SW 1271 (cell line): ENCODE measurements around the gene AIDA.
A peak's percentile ranks its signal among the peaks of the same experiment; 100 is the strongest.

Source experiments
- DNase-seq, 2 experiments: peaks; one replicate each; lab custom pipeline; 2025; lab: John Stamatoyannopoulos, UW

AIDA gene

DNA sequence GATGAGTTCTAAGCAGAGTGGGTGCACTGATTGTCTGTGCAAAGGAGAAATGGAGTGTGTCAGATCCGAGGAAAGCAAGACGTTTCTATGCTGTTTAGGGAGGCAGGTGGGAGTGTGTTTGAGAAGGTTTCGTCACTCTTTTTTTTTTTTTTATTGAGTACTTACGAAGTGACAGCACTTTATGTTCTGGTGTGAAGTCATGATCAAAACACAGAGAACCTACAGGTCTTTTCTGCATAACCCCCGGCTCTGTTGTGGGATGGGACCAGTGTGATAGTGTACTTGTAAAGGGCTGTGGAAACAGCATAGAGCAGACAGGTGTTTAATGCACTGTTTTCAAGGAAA is 67.7 kb downstream of the AIDA start:
- DNase-seq = no peak

DNA sequence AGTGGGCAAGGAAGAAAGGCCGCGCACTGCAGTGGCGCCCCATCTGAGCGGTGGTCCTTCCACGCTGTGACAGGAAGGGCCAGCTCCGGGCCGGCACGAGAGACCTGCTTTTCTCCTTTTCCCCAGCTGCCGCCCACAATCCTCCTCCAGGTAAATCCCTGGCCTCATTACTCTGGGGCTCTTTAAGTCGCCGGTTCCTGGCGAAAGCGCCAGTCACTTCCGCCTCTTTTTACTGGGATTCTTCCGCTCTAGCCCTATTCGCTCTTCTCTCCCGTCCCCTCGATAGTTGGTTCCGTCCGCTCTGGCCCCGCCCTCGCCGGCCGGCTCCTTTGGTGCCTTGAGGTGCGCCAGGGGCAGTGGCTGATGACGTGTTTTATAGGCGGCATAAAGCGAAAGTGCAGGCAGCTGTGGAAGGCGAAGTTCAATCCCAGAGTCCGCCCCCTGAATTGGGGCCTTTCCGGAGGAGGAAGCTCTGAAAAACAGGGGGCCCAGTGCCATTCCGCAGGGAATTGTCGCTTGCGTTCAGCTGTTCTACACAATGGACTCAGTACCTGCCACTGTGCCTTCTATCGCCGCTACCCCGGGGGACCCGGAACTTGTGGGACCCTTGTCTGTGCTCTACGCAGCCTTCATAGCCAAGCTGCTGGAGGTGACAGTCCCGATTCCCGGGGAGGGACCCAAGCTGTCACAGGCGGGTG is 68.2 kb downstream of the AIDA start:
- DNase-seq = peak; percentile 88 to 95

DNA sequence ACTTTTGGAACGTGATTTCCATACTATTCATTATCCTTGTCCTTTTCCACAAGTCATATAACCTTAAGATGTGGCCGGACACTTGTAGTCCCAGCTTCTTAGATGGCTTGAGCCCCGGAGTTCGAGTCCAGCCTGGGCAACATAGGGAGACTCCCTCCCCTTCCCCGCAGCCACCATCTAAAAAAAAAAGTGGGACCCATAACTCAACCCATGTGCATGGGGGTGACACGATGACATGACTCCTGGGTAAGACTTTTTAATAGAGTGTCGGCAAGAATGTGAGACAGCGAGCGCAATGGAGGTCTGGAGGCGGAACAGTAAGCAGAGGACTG is 68.7 kb downstream of the AIDA start:
- DNase-seq = peak in 1 of 2 experiments; percentile 49

DNA sequence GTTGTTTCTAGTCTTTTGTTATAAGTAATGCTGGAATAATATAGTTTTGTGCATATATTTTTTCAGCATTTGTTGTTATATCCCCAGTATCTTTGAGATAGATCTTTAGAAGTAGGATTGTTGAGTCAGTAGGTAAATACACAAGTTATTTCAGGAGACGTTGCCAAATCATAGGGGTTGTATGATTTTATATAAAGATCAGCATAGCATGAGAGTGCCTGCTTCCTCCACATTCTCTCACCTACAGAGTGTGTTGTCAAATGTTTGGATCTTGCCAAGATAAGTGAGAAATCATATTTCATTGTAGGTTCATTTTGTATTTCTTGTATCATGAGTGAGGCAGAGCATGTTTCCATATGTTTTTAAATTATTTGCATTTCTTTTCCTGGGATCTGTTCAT is 69.8 kb downstream of the AIDA start:
- no peak for DNase-seq

DNA sequence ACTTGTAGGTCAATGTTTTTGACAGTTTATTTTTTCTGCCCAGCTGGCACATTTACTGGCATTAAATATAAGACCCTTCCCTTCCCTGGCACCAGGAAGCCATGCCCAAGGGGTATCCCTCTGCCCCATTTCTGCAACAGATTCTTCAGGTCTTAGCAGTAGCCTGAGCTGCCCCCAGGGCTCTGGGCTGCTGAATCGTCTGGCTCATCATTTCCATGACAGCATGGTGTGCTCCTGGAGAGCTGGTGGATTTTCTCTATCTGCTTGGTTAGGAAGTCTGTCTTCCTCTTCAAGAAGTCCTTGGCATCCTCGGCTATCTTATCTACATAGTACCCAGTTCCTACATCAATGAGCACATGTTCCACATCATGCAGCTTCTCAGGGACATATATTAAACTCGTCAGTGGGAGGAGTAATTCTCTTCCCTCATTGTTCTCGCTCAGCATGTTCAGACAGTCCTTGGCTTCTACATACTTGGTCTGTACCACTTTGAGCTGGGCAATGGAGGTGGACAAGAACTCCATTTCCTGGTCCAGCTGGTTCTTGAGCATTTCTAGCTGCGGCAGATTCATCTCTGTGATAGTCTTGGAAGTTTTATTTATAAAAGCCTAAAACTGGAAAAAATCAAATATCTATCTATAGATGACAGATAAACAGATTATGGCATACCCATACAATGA is 70.9 kb downstream of the AIDA start:
- DNase-seq = no peak

DNA sequence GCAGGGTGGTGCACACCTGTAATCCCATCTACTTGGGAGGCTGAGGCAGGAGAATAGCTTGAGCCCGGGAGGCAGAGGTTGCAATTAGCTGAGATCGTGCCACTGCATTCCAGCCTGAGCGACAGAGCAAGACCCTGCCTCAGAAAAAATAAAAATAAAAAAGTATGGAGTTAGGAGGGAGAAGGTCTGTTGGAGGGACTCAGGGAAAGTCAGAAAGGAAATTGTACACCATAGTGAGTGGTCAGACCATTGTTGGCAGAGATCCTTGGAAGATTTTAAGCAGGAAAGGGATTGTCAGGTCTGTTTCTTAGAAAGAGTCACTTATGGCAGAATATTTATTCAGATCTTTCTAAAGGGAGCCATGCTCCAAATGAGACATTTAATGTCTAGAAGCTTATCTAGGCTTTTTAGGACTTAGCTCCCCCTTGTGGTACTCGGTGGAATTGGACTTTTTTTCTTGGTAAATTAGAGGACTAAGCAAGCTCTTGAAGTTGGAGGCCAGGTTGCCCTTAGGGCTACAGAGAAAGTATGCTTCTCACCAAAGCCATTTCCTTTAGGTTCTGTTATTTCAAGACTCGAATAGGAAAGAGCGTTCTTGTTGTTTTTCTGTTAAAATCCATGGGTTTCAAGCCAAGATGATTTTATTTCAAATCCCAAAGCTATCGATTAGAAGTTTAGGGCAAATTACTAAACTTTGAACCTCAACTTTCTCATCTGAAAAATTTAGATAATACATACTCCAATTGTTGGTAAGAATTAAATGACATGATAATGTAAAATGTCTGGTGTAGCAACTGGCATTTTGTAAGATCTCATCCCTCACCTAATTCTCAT is 77.9 kb downstream of the AIDA start:
- DNase-seq = peak; percentile 29 to 55

DNA sequence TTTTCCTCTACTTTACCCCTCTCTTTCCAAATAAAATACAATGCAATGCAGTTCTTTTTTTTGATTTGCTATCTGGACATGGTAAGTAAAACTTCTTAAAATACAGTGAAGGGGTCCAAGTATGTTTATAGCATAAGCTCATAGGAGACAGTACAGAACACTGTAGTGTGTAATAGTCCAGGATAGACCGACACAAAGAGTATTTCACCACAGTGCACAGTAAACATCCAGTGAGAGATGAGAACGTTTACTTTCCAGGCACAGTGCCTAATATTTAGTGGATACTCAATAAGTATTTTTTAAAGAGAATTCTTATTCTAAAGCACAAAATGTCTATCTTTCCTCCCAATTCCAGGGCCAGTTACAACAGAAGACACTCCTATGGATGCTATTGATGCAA is 79.5 kb downstream of the AIDA start:
- no peak for DNase-seq

DNA sequence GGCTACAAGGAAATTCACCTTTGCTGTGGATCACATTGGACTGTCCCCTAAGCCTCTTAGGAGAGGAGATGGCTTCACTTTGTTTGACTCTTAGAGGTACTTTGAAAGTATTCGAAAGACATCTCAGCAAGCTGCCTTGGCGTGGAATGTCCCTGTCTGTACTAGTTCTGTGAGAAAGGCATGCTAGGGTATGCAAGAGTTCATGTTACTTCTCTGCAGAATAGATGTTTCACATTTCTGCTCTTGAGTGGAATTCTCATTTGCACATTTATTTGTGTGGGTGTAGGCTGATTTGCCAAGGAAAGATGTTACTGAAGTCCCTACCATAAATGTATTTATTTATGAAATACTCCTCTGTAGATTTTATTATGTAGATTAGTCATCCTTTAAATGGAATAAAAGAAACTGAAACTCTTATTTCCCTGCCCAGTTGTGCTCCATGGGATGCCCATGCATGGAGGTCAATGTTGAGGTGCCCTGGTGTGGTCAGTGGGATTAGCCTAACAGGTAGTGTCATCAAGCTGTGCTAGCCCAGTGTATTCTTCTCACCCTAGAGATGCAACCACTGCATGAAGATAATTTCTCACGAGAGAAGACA is 80.6 kb downstream of the AIDA start:
- no peak for DNase-seq

DNA sequence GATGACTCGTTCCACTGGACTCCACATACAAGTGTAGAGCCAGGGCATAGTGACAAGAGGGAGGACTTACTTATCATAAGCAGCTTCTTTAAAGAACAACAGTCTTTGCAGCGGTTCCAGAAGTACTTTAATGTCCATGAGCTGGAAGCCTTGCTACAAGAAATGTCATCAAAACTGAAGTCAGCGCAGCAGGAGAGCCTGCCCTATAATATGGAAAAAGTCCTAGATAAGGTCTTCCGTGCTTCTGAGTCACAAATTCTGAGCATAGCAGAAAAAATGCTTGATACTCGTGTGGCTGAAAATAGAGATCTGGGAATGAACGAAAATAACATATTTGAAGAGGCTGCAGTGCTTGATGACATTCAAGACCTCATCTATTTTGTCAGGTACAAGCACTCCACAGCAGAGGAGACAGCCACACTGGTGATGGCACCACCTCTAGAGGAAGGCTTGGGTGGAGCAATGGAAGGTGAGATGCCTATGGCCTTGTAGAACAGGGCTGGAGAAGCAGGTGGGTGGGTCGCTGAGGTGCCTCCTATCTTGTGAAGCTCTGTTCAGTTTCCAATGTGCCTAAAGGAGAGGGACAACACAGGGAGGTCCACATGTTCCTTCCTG is 82.3 kb downstream of the AIDA start:
- no peak for DNase-seq

DNA sequence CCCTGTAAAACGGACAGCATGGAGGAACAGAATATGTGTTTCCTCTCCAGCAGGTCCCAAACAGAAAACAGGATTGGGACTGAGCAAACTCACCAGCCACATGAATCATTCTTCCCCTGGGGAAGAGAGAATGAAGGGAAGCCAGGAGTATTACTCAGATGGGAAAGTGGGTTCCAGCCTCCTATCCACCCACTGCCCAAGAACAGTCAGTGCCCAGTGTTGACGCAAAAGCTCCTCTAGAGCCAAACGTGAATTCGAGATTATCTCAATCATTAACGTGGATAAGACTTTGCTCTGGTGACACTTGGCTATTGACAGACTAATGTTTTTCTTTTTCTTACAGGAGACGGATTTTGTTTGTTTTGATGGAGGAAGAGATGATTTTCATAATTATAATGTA is 85.1 kb downstream of the AIDA start:
- no peak for DNase-seq

DNA sequence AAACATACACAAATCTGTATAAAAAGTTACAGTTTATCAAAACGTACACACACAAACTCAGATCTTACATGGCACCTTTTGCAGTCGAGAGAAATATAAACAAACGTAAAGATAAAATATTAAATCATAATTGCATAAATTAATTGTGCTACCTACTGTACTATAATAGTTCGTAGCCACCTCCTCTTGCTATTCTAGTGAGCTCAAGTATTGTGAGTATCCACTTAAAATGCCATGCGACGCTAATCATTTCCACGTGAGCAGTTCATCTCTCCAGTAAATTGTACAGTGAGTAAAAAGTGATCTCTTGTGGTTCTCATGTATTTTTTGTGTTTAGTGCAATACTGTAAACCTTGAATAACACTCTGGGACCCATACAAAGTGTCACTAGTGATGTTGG is 88.1 kb downstream of the AIDA start:
- no peak for DNase-seq

DNA sequence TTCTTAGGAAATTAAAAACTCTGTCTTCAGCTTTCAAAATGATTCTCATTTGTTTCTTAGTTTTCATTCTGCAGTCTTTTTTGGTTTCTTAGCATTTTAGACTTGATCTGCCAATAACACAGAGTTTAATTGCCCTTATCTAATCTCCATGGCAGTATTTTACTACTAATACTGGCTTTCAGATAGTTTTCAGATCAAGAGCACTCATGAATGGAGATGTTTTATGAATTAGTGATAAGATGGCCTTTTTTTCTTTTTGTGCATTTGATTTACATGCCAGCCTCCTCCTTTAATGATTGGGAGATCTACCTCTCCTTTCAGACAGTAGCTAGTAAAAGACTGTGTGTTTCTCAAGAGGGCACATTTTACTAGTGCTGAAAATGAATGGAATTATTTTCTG is 88.8 kb downstream of the AIDA start:
- no peak for DNase-seq

DNA sequence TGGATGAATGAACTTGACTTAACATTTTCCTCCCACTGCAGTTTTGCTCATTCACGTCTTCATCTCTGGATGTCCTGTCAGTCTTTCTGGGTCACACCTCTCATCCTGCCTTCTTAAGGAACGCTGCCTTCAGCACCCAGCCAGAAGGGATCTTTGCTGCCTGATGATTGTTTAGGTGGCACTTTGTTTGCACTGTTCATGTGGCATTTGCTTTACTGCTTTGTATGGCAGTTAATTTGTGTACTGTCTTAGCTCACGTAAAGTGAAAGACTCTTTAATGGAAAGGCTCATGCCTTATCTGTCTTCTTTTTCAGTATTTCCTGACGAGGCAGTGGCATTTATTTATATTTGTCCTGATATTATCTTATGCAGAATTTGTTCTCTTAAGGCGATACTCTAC is 89.5 kb downstream of the AIDA start:
- DNase-seq = no peak

DNA sequence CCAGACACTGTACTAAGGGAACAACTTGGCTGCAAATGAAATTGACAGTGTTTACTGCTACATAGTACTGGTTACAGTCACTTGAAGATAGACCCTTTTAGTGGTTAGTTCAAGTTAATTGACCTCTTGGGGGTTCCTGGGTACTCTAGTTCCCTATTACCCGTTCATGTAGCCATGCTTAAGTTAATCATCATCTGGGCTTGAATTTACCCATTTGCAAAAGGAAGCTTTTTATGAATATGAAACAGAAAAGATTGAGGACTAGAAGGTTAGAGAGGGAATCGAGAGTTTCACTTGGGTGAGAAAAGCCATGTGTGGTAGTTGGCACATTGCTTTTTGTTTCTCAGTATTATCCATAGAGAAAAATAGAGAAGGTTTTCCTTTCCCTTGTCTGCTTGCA is 91.7 kb downstream of the AIDA start:
- no peak for DNase-seq

DNA sequence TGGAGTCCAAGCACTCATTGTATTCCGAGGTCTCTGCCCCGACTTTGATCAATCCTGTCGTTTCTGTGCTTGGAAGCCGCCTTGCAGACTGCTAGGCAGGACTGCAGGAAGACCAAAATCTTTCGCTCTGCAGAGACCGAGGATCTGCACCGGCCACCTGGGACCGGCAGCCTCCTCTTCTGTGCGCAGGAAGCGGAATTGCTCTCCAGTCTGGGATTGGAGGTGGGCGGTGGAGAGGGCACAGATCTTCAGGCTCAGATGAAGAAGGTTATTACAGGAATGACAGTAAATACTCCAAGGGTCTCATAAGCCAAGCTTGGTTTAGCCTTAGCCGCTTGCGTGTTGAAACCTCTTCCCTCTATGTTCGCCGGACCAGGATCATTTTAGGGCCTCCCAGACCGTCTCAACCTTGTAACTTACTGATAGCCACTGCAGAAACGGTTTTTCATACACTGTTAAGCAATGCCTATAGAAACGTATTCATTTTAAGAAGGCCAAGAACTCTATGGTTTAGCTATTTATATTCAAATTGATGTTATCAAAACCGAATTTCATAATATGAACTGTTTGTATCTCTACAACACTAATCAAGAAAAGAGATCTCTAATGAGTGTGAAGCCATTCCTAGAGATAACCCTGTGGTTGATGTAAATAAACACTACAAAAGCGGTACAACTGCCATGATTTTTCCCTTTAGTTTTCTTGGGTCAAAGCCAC is 93.3 kb downstream of the AIDA start:
- no peak for DNase-seq
